Measurements from ENCODE around the gene GALNT5.

GALNT5 gene

GRCh38 chr2:157236404-157236803, 21.1 kb upstream of the GALNT5 start:
- Mint-ChIP-seq H3K4me1 (ENCODE audit: low read depth) (no peaks in the 10 kb centered on the region), H3K27ac (no peak overlapping the region)

DNA sequence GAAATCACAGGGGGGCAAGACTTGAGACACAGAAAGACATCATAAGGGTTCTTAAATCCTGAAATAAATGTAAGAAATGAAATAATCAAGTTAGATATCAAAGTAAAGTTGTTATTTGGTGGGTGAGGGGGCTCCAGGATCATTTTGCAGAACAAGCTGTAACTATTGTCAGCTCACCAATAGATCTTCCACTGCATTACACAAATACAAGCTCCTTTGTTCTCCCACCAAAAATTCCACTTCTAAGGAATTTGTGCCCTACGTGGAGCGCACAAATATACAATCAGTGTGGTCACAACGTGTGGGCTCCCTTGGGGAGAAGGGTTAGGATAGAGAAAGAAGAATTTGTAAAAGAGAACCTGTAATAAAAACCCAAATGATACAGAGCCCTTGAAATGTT, 19.2 kb upstream of the GALNT5 start:
- Mint-ChIP-seq H3K27ac (no peak overlapping the region), H3K9me3 (no peaks in the 10 kb centered on the region), H3K36me3 (ENCODE audit: low read depth) (no peaks in the 10 kb centered on the region), H3K27me3 (ENCODE audit: low read depth) (peaks cover 6% of the 10 kb centered on the region), H3K4me1 (ENCODE audit: low read depth) (no peaks in the 10 kb centered on the region), H3K4me3 (no peak overlapping the region)

More at GRCh38 chr2:157236404-157236803, 21.1 kb upstream of the GALNT5 start:
- Mint-ChIP-seq H3K9me3 (no peaks in the 10 kb centered on the region), H3K27me3 (ENCODE audit: low read depth) (peaks cover 8% of the 10 kb centered on the region), H3K4me3 (no peak overlapping the region), H3K36me3 (ENCODE audit: low read depth) (no peaks in the 10 kb centered on the region)

GRCh38 chr2:157244691-157245090, 12.8 kb upstream of the GALNT5 start:
- H3K4me3 Mint-ChIP-seq = no peak overlapping the region
- no peaks in the 10 kb centered on the region for H3K27me3 Mint-ChIP-seq (ENCODE audit: low read depth)
- H3K9me3 Mint-ChIP-seq = no peaks in the 10 kb centered on the region
- H3K36me3 Mint-ChIP-seq (ENCODE audit: low read depth) = no peaks in the 10 kb centered on the region
- H3K27ac Mint-ChIP-seq = no peak overlapping the region
- H3K4me1 Mint-ChIP-seq (ENCODE audit: low read depth) = peaks cover 6% of the 10 kb centered on the region

- Mint-ChIP-seq H3K9me3 (no peaks in the 10 kb centered on the region), H3K27ac (no peak overlapping the region), H3K36me3 (ENCODE audit: low read depth) (no peaks in the 10 kb centered on the region), H3K4me3 (no peak overlapping the region), H3K4me1 (ENCODE audit: low read depth) (peaks cover 6% of the 10 kb centered on the region), H3K27me3 (ENCODE audit: low read depth) (no peaks in the 10 kb centered on the region)
Observed at GRCh38 chr2:157245144-157245840, 12.2 kb upstream of the GALNT5 start.

- peaks cover 6% of the 10 kb centered on the region for H3K4me1 Mint-ChIP-seq (ENCODE audit: low read depth)
- H3K27ac Mint-ChIP-seq = no peak overlapping the region
- H3K27me3 Mint-ChIP-seq (ENCODE audit: low read depth) = no peaks in the 10 kb centered on the region
- no peaks in the 10 kb centered on the region for H3K36me3 Mint-ChIP-seq (ENCODE audit: low read depth)
- H3K4me3 Mint-ChIP-seq = no peak overlapping the region
- no peaks in the 10 kb centered on the region for H3K9me3 Mint-ChIP-seq
Observed at GRCh38 chr2:157245846-157246764, 11.4 kb upstream of the GALNT5 start.

GRCh38 chr2:157246765-157247407, 10.6 kb upstream of the GALNT5 start:
- H3K4me3 Mint-ChIP-seq = no peak overlapping the region
- H3K27me3 Mint-ChIP-seq (ENCODE audit: low read depth) = no peaks in the 10 kb centered on the region
- peaks cover 6% of the 10 kb centered on the region for H3K4me1 Mint-ChIP-seq (ENCODE audit: low read depth)
- H3K9me3 Mint-ChIP-seq = no peaks in the 10 kb centered on the region
- no peak overlapping the region for H3K27ac Mint-ChIP-seq
- no peaks in the 10 kb centered on the region for H3K36me3 Mint-ChIP-seq (ENCODE audit: low read depth)

DNA sequence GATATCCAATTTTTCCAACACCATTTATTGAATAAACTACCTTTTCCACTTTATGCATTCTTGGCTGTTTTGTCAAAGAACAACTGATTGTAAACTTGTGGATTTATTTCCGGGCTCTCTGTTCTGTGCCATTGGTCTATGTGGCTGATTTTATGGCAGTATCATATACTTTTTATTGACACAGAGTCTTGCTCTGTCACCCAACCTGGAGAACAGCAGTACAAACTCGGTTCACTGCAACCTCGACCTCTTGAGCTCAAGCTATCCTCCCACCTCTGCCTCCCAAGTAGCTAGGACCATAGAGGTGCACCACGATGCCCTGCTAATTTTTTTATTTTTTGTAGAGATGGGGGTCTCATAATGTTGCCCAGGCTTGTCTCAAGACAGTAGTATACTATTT, 6.7 kb upstream of the GALNT5 start:
- Mint-ChIP-seq H3K27me3 (ENCODE audit: low read depth) (no peaks in the 10 kb centered on the region), H3K4me3 (no peak overlapping the region), H3K9me3 (no peaks in the 10 kb centered on the region), H3K4me1 (ENCODE audit: low read depth) (peaks cover 4% of the 10 kb centered on the region), H3K36me3 (ENCODE audit: low read depth) (no peaks in the 10 kb centered on the region), H3K27ac (no peak overlapping the region)

- Mint-ChIP-seq H3K9me3 (no peaks in the 10 kb centered on the region), H3K4me1 (ENCODE audit: low read depth) (peaks cover 2% of the 10 kb centered on the region), H3K27me3 (ENCODE audit: low read depth) (no peaks in the 10 kb centered on the region), H3K36me3 (ENCODE audit: low read depth) (no peaks in the 10 kb centered on the region), H3K27ac (no peak overlapping the region), H3K4me3 (no peak overlapping the region)
Observed at GRCh38 chr2:157251932-157252331, 5.6 kb upstream of the GALNT5 start.

DNA sequence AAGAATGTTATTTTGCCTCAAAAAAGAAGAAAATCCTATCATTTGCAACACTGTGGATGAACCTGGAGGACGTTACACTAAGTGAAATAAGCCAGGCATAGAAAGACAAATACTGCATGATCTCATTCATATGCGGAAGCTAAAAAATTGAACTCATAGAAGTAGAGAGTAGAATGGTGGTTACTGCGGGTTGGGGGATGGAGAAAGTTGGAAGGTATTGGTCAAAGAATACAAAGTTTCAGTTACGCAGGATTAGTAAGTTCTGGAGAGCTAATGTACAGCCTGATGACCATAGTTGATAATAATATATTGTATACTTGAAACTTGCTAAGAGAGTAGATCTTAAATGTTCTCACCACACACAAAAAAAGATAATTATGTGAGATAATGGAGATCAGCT, 5.0 kb upstream of the GALNT5 start:
- Mint-ChIP-seq H3K36me3 (ENCODE audit: low read depth) (no peaks in the 10 kb centered on the region), H3K9me3 (no peaks in the 10 kb centered on the region), H3K4me1 (ENCODE audit: low read depth) (peaks cover 4% of the 10 kb centered on the region), H3K4me3 (no peak overlapping the region), H3K27me3 (ENCODE audit: low read depth) (no peaks in the 10 kb centered on the region), H3K27ac (no peak overlapping the region)

- Mint-ChIP-seq H3K4me1 (ENCODE audit: low read depth) (peaks cover 5% of the 10 kb centered on the region), H3K27ac (no peak overlapping the region), H3K4me3 (no peak overlapping the region), H3K36me3 (ENCODE audit: low read depth) (no peaks in the 10 kb centered on the region), H3K27me3 (ENCODE audit: low read depth) (no peaks in the 10 kb centered on the region), H3K9me3 (no peaks in the 10 kb centered on the region)
Observed at GRCh38 chr2:157254041-157254440, 3.5 kb upstream of the GALNT5 start.

- Mint-ChIP-seq H3K27ac (no peak overlapping the region), H3K27me3 (ENCODE audit: low read depth) (no peaks in the 10 kb centered on the region), H3K4me3 (no peak overlapping the region), H3K36me3 (ENCODE audit: low read depth) (no peaks in the 10 kb centered on the region), H3K9me3 (no peaks in the 10 kb centered on the region), H3K4me1 (ENCODE audit: low read depth) (peaks cover 6% of the 10 kb centered on the region)
Observed at GRCh38 chr2:157255746-157256145, 1.8 kb upstream of the GALNT5 start.

DNA sequence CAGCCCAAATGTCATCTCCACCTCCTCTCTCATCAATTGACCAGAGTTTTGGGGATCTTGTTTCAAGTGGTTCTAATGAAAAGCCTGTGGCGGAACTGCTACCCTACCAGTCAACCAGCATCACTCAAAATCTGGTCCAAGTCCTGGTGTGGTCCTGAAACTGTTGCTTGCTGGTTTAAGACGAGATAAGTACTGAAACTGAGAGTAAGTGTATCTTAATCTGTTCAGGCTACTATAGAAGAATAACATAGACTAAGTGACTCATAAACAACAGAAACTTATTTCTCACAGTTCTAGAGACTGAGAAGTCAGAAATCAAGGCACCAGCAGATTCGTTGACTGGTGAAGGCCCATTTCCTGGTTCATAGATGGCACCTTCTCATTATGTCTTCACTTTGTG, 879 bp upstream of the GALNT5 start:
- Mint-ChIP-seq H3K9me3 (no peaks in the 10 kb centered on the region), H3K27me3 (ENCODE audit: low read depth) (no peaks in the 10 kb centered on the region), H3K27ac (no peak overlapping the region), H3K4me1 (ENCODE audit: low read depth) (peaks cover 12% of the 10 kb centered on the region), H3K4me3 (no peak overlapping the region), H3K36me3 (ENCODE audit: low read depth) (no peaks in the 10 kb centered on the region)

- Mint-ChIP-seq H3K27ac (no peak overlapping the region), H3K36me3 (ENCODE audit: low read depth) (no peaks in the 10 kb centered on the region)
Observed at GRCh38 chr2:157258520-157259326, 1.2 kb downstream of the GALNT5 start.

DNA sequence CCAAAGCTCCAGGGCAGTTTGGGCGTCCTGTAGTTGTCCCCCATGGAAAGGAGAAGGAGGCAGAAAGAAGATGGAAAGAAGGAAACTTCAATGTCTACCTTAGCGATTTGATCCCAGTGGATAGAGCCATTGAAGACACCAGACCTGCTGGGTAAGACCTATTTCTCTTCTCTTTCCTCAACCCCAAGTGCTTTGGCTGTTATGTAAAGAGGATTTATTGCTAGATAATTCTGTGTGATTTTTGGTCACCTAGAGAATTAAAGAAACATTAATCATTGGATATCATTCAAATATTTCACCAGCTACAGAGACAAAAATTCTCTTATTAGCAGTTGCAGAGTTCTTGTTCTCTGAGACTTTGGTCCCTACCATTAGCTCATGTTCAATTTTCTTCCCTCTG, 1.9 kb downstream of the GALNT5 start:
- Mint-ChIP-seq H3K9me3 (no peaks in the 10 kb centered on the region), H3K4me1 (ENCODE audit: low read depth) (peaks cover 17% of the 10 kb centered on the region)

More at GRCh38 chr2:157258520-157259326, 1.2 kb downstream of the GALNT5 start:
- Mint-ChIP-seq H3K4me1 (ENCODE audit: low read depth) (peaks cover 17% of the 10 kb centered on the region), H3K9me3 (no peaks in the 10 kb centered on the region), H3K27me3 (ENCODE audit: low read depth) (no peaks in the 10 kb centered on the region), H3K4me3 (no peak overlapping the region)

More for the DNA sequence above, 1.9 kb downstream of the GALNT5 start:
- Mint-ChIP-seq H3K27me3 (ENCODE audit: low read depth) (no peaks in the 10 kb centered on the region), H3K36me3 (ENCODE audit: low read depth) (no peaks in the 10 kb centered on the region), H3K4me3 (no peak overlapping the region), H3K27ac (no peak overlapping the region)
